Measurements from ENCODE around the gene DHX30. TPM values are rescaled to one million over a fixed set of nuclear protein-coding genes. Genes with fewer than 3 reads are reported as not detected.

DHX30 gene
- total RNA-seq, 1 experiment from 2014 or later, result 75.4 TPM

DNA sequence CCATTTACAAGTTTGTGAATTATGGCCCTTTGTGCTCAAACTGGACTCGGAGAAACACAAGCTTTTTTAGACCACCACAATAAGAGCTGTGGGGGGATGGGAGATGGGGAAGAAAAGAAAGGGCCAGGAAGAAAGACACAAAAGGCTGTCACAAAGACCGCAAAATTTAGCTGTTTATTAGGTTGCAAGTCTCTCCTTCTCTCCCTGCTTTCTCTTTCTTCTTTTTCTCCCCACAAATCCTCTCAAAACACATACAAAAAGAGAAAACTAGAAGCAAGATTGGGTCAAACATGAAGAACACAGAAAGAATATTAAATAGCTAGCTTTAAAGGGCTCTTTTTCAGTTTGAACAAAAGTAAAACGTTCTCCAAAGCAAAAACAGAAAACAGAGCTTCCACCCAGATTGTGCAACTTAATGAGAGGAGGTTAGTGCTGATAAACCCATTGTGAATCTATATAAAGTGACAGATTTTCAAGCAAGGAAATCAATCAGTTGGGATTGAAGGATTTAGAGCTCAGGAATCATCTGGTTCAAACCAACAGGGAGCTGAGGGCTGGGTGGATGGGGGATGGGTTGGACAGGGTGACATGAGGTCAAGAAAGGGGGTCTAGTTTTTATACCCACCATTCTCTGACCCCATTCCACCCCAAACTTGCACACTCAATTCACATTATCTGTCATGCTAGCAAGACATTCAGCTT lies 87.3 kb downstream of the DHX30 start:
- intact Hi-C loops (cut with micrococcal nuclease; ENCODE audit: unreplicated experiment), result no loop called here
- CTCF ChIA-PET, result interaction anchor here (0.7 kb wide), 1 partner anchor 13 kb away, joined by 4 read pairs; no protein-coding TSS in a partner anchor
- BruUV-seq (replicated peaks), result no TSS peak

DNA sequence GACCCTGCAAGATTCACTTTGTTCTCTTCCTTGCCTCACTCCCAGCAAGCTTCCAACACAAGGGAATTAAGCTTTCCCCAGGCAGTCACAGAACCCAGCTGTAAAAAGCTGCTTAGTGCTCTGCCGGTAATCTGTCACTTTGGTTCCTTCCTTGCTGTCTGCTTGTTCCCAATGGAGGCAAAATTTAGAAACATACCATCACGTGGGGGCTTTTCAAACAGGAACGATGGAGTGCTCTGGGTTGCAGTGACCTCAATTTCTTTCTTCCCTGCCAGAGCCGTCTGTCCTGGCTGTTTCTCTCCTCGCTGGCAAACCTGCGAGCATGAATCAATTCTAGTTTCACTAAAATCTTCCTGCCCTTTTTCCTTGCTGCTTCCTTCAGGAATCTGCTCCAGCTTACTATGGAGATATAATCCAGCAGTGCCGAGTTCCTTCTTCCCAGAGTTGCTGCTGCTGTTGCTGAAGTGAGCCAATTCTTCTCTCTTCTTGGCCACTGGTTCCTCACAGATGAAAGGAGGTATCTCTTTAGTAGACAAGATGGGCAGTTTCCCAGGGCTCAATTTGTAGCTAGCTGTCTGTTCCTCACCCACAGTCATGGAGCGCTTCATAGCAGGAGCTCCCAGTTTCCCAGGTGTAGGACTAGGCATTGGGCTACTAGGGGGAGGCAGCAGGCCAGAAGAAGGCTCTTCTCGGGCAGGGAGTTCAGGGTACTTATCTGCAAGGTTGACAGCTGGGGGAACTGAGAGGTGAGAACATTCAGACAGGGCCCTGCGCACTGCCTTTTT lies 88.1 kb downstream of the DHX30 start:
- H3K36me3 Mint-ChIP-seq (ENCODE audit: insufficient read depth, unreplicated experiment), result peaks cover 16% of the 10 kb centered on the region
- CTCF ChIA-PET, result no interaction called here
- H3K27ac Mint-ChIP-seq (ENCODE audit: unreplicated experiment), result no peak overlapping the region
- H3K4me1 Mint-ChIP-seq (ENCODE audit: low read depth, unreplicated experiment), result no peaks in the 10 kb centered on the region
- DNase-seq, result no peak
- BruUV-seq (replicated peaks), result no TSS peak
- TF ChIP-seq, protein P1, sequence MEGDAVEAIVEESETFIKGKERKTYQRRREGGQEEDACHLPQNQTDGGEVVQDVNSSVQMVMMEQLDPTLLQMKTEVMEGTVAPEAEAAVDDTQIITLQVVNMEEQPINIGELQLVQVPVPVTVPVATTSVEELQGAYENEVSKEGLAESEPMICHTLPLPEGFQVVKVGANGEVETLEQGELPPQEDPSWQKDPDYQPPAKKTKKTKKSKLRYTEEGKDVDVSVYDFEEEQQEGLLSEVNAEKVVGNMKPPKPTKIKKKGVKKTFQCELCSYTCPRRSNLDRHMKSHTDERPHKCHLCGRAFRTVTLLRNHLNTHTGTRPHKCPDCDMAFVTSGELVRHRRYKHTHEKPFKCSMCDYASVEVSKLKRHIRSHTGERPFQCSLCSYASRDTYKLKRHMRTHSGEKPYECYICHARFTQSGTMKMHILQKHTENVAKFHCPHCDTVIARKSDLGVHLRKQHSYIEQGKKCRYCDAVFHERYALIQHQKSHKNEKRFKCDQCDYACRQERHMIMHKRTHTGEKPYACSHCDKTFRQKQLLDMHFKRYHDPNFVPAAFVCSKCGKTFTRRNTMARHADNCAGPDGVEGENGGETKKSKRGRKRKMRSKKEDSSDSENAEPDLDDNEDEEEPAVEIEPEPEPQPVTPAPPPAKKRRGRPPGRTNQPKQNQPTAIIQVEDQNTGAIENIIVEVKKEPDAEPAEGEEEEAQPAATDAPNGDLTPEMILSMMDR (IDR thresholded peaks at IDR 0.05; ENCODE audit: unreplicated experiment), result no peak
- no peak overlapping the region for H3K4me3 Mint-ChIP-seq (ENCODE audit: low read depth, unreplicated experiment)
- no peaks in the 10 kb centered on the region for H3K27me3 Mint-ChIP-seq (ENCODE audit: unreplicated experiment)
- intact Hi-C loops (cut with micrococcal nuclease; ENCODE audit: unreplicated experiment), result no loop called here
- no peaks in the 10 kb centered on the region for H3K9me3 Mint-ChIP-seq (ENCODE audit: low read depth, unreplicated experiment)

More for the DNA sequence above, 87.3 kb downstream of the DHX30 start:
- no peaks in the 10 kb centered on the region for H3K4me1 Mint-ChIP-seq (ENCODE audit: low read depth, unreplicated experiment)
- H3K36me3 Mint-ChIP-seq (ENCODE audit: insufficient read depth, unreplicated experiment), result peaks cover 12% of the 10 kb centered on the region
- no peak overlapping the region for H3K27ac Mint-ChIP-seq (ENCODE audit: unreplicated experiment)
- H3K9me3 Mint-ChIP-seq (ENCODE audit: low read depth, unreplicated experiment), result no peaks in the 10 kb centered on the region
- H3K4me3 Mint-ChIP-seq (ENCODE audit: low read depth, unreplicated experiment), result no peak overlapping the region
- no peaks in the 10 kb centered on the region for H3K27me3 Mint-ChIP-seq (ENCODE audit: unreplicated experiment)
- no peak for DNase-seq
- TF ChIP-seq, protein P1 (IDR thresholded peaks at IDR 0.05; ENCODE audit: unreplicated experiment), result no peak

DNA sequence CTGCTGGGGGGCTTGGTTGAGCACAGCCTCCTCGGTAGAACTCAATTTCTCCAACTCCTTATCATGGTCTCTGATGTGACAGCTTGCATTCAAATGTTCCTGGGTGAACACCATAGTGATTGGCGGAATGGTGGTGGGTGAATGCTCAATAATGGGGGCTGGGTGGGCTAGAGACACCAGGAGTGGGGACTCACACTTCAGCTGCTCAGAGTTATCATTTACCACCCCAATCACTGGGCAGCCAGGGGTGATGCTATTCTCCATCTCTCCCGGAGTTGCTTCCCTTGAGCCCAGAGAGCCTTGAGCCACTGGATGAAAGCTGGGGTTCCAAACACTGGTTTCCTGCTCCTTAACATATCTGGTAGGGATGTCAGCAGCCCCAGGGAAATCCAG lies 88.7 kb downstream of the DHX30 start:
- no TSS peak for BruUV-seq (replicated peaks)
- Mint-ChIP-seq H3K36me3 (ENCODE audit: insufficient read depth, unreplicated experiment) (peaks cover 16% of the 10 kb centered on the region), H3K27ac (ENCODE audit: unreplicated experiment) (no peak overlapping the region)

DNA sequence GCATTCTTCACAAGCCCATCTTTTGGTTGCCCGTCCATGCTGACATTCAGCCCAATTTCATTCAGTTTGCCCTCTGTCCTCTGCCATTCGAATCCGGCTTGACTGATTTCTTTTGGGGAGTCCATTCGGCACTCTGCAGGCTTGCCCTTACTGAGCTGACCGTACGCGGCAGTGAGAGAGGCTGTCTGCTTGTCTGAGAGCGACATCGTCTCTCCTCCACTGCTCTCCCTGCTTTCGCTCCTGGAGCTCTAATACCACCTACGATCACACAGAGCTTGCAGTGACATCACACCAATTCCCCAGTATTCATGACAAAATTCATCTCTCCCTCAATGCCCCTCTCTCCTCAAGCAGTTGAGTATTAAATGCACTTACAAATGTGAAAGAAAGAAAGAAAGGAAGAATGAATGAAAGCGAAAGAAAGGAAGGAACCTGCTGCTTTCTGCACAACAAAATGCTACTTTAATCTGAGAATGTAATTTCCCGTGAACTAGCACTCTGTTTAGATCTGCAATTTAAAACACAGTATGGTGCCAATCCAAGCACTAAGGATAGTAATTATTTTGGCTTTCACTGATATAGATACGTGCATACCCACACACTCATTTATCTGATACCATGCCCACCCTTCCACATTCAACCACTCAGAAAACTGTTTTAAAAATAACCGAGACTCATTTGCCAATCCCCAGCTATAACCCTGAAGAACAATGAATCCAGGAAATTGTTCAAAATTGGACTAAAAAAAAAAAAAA lies 89.5 kb downstream of the DHX30 start:
- no peak overlapping the region for H3K4me3 Mint-ChIP-seq (ENCODE audit: low read depth, unreplicated experiment)
- no peak for DNase-seq
- H3K27ac Mint-ChIP-seq (ENCODE audit: unreplicated experiment), result no peak overlapping the region
- H3K4me1 Mint-ChIP-seq (ENCODE audit: low read depth, unreplicated experiment), result no peaks in the 10 kb centered on the region
- intact Hi-C loops (cut with micrococcal nuclease; ENCODE audit: unreplicated experiment), result no loop called here
- H3K9me3 Mint-ChIP-seq (ENCODE audit: low read depth, unreplicated experiment), result no peaks in the 10 kb centered on the region
- no TSS peak for BruUV-seq (replicated peaks)
- CTCF ChIA-PET, result interaction anchor here (0.5 to 1.1 kb wide), 3 partner anchors 13 to 735 kb away, joined by 3 to 4 read pairs (median 3); no protein-coding TSS in a partner anchor
- TF ChIP-seq, protein P1 (IDR thresholded peaks at IDR 0.05; ENCODE audit: unreplicated experiment), result no peak
- no peaks in the 10 kb centered on the region for H3K27me3 Mint-ChIP-seq (ENCODE audit: unreplicated experiment)
- peaks cover 16% of the 10 kb centered on the region for H3K36me3 Mint-ChIP-seq (ENCODE audit: insufficient read depth, unreplicated experiment)

More for the DNA sequence above, 88.7 kb downstream of the DHX30 start:
- no peak for DNase-seq
- H3K9me3 Mint-ChIP-seq (ENCODE audit: low read depth, unreplicated experiment), result no peaks in the 10 kb centered on the region
- intact Hi-C loops (cut with micrococcal nuclease; ENCODE audit: unreplicated experiment), result no loop called here
- H3K4me1 Mint-ChIP-seq (ENCODE audit: low read depth, unreplicated experiment), result no peaks in the 10 kb centered on the region
- CTCF ChIA-PET, result no interaction called here
- no peak overlapping the region for H3K4me3 Mint-ChIP-seq (ENCODE audit: low read depth, unreplicated experiment)
- TF ChIP-seq, protein P1 (IDR thresholded peaks at IDR 0.05; ENCODE audit: unreplicated experiment), result no peak
- H3K27me3 Mint-ChIP-seq (ENCODE audit: unreplicated experiment), result no peaks in the 10 kb centered on the region

Data from Calu3 (cell line).